Activated CD4-positive, alpha-beta memory T cell treated with anti-CD3 and anti-CD28 coated beads, Interleukin-2, amount 10 ng/mL, durations not matched to agents 7 days and 5 days (primary cell): ENCODE data around the gene SETBP1. TPM values are rescaled to one million over a fixed set of nuclear protein-coding genes. Genes with fewer than 3 reads are reported as not detected.

Experiments used
- CTCF ChIA-PET: fragments of 350-600 bp; sonication (Branson Sonifier 250); formaldehyde crosslinking; loops from one replicate; lab custom pipeline; 2021; ENCODE audit warnings: antibody characterized with exemption, inconsistent platforms; lab: Charles Lee
- POLR2A ChIA-PET: fragments of 350-600 bp; sonication (Branson Sonifier 250); formaldehyde crosslinking; loops from one replicate; lab custom pipeline; 2021; ENCODE audit warnings: antibody characterized with exemption; lab: Charles Lee
- DNase-seq: peaks from one replicate; pipeline ENCODE4 v3.0.0-alpha.2; 2020
- H3K27ac Mint-ChIP-seq: one replicate; pipeline ENCODE4 v1.8.0; 2021; ENCODE audit warnings: mild to moderate bottlenecking, mixed read lengths
- H3K27me3 Mint-ChIP-seq: one replicate; pipeline ENCODE4 v1.8.0; 2021; ENCODE audit warnings: mixed read lengths
- H3K36me3 Mint-ChIP-seq: one replicate; pipeline ENCODE4 v1.8.0; 2021; ENCODE audit warnings: low read depth, mixed read lengths
- H3K4me1 Mint-ChIP-seq: one replicate; pipeline ENCODE4 v1.8.0; 2021; ENCODE audit warnings: mixed read lengths
- H3K4me3 Mint-ChIP-seq: one replicate; pipeline ENCODE4 v1.8.0; 2021; ENCODE audit warnings: mild to moderate bottlenecking, mixed read lengths
- H3K9me3 Mint-ChIP-seq: one replicate; pipeline ENCODE4 v1.8.0; 2021; ENCODE audit warnings: mixed read lengths
- total RNA-seq, 2 experiments: library from RNA; stranded (reverse); gene quantifications; one replicate each; pipeline ENCODE4 v1.2.3, GENCODE V29; 2021

Gene SETBP1
- total RNA-seq, 2 experiments from 2014 or later: 15.8 to 18.2 TPM

DNA sequence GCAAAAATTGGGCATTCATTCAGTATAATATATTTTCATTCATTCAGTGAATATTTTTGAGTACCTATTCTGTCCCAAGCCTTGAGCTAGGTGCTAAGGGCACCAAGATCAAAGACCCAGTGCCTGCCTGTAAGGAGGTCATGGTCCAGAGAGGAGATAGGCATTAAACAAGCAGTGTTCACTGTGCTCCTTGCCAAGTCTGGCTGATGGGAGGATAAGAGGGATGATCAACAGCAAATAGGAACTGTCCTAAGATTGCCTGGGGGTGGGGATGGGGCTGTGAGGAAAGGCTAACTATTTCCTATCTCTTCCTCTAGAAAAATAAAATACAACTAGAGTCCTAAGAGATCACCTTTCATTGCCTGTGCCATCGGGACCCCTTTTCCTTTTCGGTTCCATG lies 60.4 kb downstream of the SETBP1 start:
- ChIA-PET POLR2A (no interaction called here), CTCF (interaction anchor here (0.7 kb wide), 1 partner anchor 65 kb away, joined by 3 read pairs; no protein-coding TSS in a partner anchor)
- H3K4me1 Mint-ChIP-seq: peaks cover 3% of the 10 kb centered on the region
- H3K27me3 Mint-ChIP-seq: peaks cover 40% of the 10 kb centered on the region
- H3K27ac Mint-ChIP-seq: no peak overlapping the region
- DNase-seq: no peak
- H3K9me3 Mint-ChIP-seq: no peaks in the 10 kb centered on the region
- peaks cover 19% of the 10 kb centered on the region for H3K36me3 Mint-ChIP-seq
- H3K4me3 Mint-ChIP-seq: no peak overlapping the region

GRCh38 chr18:44741511-44741910 lies 60.8 kb downstream of the SETBP1 start:
- Mint-ChIP-seq H3K4me1 (peaks cover 3% of the 10 kb centered on the region), H3K4me3 (no peak overlapping the region), H3K27ac (no peak overlapping the region), H3K9me3 (no peaks in the 10 kb centered on the region), H3K27me3 (peaks cover 41% of the 10 kb centered on the region), H3K36me3 (peaks cover 16% of the 10 kb centered on the region)
- ChIA-PET POLR2A (no interaction called here), CTCF (no interaction called here)
- DNase-seq: no peak

- Mint-ChIP-seq H3K9me3 (no peaks in the 10 kb centered on the region), H3K4me1 (peaks cover 3% of the 10 kb centered on the region), H3K36me3 (peaks cover 12% of the 10 kb centered on the region), H3K27me3 (peaks cover 39% of the 10 kb centered on the region), H3K4me3 (no peak overlapping the region), H3K27ac (no peak overlapping the region)
- ChIA-PET POLR2A (interaction anchor here (1.4 kb wide), 1 partner anchor 18 kb away, joined by 3 read pairs; no protein-coding TSS in a partner anchor), CTCF (no interaction called here)
- no peak for DNase-seq
Measured at GRCh38 chr18:44742126-44742525, 61.4 kb downstream of the SETBP1 start.

- no peak for DNase-seq
- CTCF ChIA-PET: no interaction called here
- H3K4me1 Mint-ChIP-seq: peaks cover 3% of the 10 kb centered on the region
- peaks cover 43% of the 10 kb centered on the region for H3K27me3 Mint-ChIP-seq
- no peak overlapping the region for H3K4me3 Mint-ChIP-seq
- no peaks in the 10 kb centered on the region for H3K9me3 Mint-ChIP-seq
- POLR2A ChIA-PET: interaction anchor here (0.7 to 1.4 kb wide), 2 partner anchors 17 to 64 kb away, joined by 3 read pairs; no protein-coding TSS in a partner anchor
- no peak overlapping the region for H3K27ac Mint-ChIP-seq
- peaks cover 14% of the 10 kb centered on the region for H3K36me3 Mint-ChIP-seq
Measured at GRCh38 chr18:44742718-44743311, 62.1 kb downstream of the SETBP1 start.

DNA sequence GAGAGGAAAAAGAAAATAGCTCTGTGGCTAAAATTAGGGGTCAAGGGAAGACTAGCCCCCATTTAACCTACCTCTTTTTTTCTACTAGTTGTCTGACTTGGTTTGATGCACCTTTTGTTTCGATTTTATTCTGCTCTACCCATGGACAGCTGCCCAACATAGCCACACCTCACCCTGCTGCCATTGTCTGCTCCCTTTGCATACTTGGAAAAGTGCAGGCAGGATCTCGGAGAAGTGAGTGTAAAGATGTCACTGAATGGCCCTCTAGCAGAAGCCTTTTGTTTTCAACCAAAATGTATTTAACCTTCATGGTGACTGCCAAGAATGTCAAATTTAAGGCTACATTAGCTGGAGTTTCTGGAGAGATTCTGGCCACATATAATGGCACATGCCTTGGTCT lies 62.9 kb downstream of the SETBP1 start:
- DNase-seq: no peak
- H3K36me3 Mint-ChIP-seq: peaks cover 11% of the 10 kb centered on the region
- H3K27me3 Mint-ChIP-seq: peaks cover 50% of the 10 kb centered on the region
- H3K9me3 Mint-ChIP-seq: no peaks in the 10 kb centered on the region
- no peak overlapping the region for H3K4me3 Mint-ChIP-seq
- H3K4me1 Mint-ChIP-seq: peaks cover 3% of the 10 kb centered on the region
- H3K27ac Mint-ChIP-seq: no peak overlapping the region
- ChIA-PET POLR2A (interaction anchor here (1.4 kb wide), 1 partner anchor 16 kb away, joined by 3 read pairs; no protein-coding TSS in a partner anchor), CTCF (no interaction called here)

GRCh38 chr18:44744161-44745121 lies 63.8 kb downstream of the SETBP1 start:
- Mint-ChIP-seq H3K36me3 (peaks cover 11% of the 10 kb centered on the region), H3K4me3 (no peak overlapping the region), H3K4me1 (peaks cover 3% of the 10 kb centered on the region), H3K27ac (no peak overlapping the region), H3K9me3 (no peaks in the 10 kb centered on the region), H3K27me3 (peaks cover 52% of the 10 kb centered on the region)
- no peak for DNase-seq
- ChIA-PET CTCF (interaction anchor here (0.6 kb wide), 1 partner anchor 15 kb away, joined by 3 read pairs; no protein-coding TSS in a partner anchor), POLR2A (interaction anchor here (0.7 kb wide), 1 partner anchor 90 kb away, joined by 3 read pairs; no protein-coding TSS in a partner anchor)

- no peak overlapping the region for H3K27ac Mint-ChIP-seq
- H3K36me3 Mint-ChIP-seq: peaks cover 15% of the 10 kb centered on the region
- H3K27me3 Mint-ChIP-seq: peaks cover 44% of the 10 kb centered on the region
- no peak for DNase-seq
- no peaks in the 10 kb centered on the region for H3K9me3 Mint-ChIP-seq
- ChIA-PET CTCF (no interaction called here), POLR2A (no interaction called here)
- peaks cover 7% of the 10 kb centered on the region for H3K4me1 Mint-ChIP-seq
- H3K4me3 Mint-ChIP-seq: no peak overlapping the region
Measured at GRCh38 chr18:44747157-44747556, 66.5 kb downstream of the SETBP1 start.

DNA sequence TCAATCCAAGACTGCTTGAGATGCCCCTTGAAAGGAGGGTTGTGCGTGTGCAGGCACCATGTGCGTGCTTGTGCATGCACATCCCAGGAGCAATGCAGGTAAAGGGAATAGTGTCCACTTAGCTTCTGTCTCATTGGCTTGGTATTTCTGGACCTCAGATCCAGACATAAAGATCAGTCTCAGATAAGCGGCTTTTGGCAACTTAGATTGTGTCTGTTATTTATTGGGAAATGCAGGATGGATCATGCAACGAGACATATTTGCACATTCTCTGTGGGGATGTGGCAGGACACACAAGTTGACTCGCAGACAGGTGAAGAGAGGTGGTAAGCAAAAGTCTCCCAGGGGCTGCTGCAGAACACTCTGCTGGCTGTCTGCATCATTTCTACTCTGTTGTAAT lies 67.9 kb downstream of the SETBP1 start:
- H3K4me1 Mint-ChIP-seq: peaks cover 5% of the 10 kb centered on the region
- no peak overlapping the region for H3K27ac Mint-ChIP-seq
- peaks cover 21% of the 10 kb centered on the region for H3K36me3 Mint-ChIP-seq
- peaks cover 38% of the 10 kb centered on the region for H3K27me3 Mint-ChIP-seq
- no peak for DNase-seq
- no peaks in the 10 kb centered on the region for H3K9me3 Mint-ChIP-seq
- H3K4me3 Mint-ChIP-seq: no peak overlapping the region
- ChIA-PET POLR2A (no interaction called here), CTCF (no interaction called here)

DNA sequence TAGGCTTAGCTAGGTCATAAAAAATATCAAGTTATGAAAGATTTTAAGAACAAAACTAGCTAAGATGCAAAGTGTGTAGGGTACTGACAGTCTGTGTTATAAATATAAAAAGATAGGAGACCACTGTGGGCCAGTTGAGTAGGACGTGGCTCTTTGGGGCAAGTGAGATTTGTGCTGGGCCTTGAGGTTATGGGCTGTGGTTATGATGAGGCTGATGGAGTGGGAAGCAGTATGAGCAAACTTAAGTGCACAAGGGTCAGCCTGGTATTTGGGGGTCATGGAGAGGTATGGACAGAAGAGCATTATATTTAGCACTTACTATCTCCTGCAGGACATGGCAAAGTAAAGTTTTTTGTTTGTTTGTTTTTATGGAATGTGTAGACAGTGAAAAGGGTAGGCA lies 70.1 kb downstream of the SETBP1 start:
- Mint-ChIP-seq H3K27me3 (peaks cover 34% of the 10 kb centered on the region), H3K4me3 (no peak overlapping the region), H3K4me1 (peaks cover 4% of the 10 kb centered on the region), H3K36me3 (peaks cover 18% of the 10 kb centered on the region), H3K9me3 (no peaks in the 10 kb centered on the region), H3K27ac (no peak overlapping the region)
- ChIA-PET POLR2A (interaction anchor here (1.1 kb wide), 1 partner anchor 67 kb away, joined by 3 read pairs; no protein-coding TSS in a partner anchor), CTCF (no interaction called here)
- no peak for DNase-seq

DNA sequence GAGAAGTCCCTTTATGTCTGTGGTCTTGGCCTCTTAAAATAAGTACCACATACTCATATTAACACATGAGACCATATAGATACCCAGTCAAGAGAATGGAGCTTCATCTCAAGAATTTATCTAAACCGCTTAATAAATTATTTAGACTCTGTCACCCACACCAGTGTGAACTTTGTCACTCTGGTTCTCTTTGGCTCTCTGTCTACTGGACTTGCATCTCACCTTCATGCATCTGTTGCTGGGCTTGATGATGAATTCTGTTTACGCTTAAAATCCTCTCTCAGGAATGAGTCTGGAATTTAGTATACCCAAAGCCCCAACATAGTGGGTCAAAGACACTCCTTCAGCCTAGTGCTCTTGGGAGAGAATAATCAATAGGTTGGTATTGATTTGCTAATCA lies 73.9 kb downstream of the SETBP1 start:
- Mint-ChIP-seq H3K9me3 (no peaks in the 10 kb centered on the region), H3K36me3 (peaks cover 21% of the 10 kb centered on the region), H3K27ac (no peak overlapping the region), H3K4me3 (no peak overlapping the region), H3K4me1 (peaks cover 18% of the 10 kb centered on the region), H3K27me3 (peaks cover 14% of the 10 kb centered on the region)
- DNase-seq: no peak
- POLR2A ChIA-PET: no interaction called here
- CTCF ChIA-PET: no interaction called here

GRCh38 chr18:44758861-44759631 lies 78.4 kb downstream of the SETBP1 start:
- DNase-seq: peak; percentile 37
- Mint-ChIP-seq H3K36me3 (peaks cover 20% of the 10 kb centered on the region), H3K27me3 (peaks cover 2% of the 10 kb centered on the region), H3K9me3 (peaks cover 2% of the 10 kb centered on the region), H3K27ac (peak overlapping the region; percentile 98), H3K4me1 (peaks cover 26% of the 10 kb centered on the region), H3K4me3 (peak overlapping the region; percentile 71)
- CTCF ChIA-PET: interaction anchor here (0.7 to 1.6 kb wide), 3 partner anchors 14 to 80 kb away, joined by 3 to 10 read pairs (median 4); no protein-coding TSS in a partner anchor
- POLR2A ChIA-PET: interaction anchor here (0.9 to 3.0 kb wide), 9 partner anchors 9 to 80 kb away, joined by 3 to 53 read pairs (median 4); partner anchors contain the start of gene SETBP1

DNA sequence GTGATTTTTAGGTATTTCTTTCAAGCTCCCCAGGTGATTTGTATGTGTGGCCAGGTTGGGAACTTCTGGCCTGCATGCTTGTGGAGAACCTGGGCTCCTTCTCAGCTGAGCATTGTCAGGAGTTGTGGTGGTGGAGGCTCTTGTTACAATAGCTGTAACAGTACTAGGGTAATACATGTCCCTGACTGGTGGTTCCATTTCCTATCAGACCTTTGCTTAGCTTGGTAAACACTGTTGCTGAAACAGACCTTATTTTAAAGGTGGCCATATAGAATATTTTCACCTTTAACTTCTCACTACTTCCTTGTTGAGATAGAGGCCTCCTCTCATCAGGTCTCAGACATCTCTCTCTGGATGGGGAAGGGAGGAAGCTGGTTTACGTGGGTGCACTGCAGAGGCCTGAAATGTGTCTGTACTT lies 79.2 kb downstream of the SETBP1 start:
- ChIA-PET POLR2A (interaction anchor here (0.8 to 3.0 kb wide), 10 partner anchors 9 to 81 kb away, joined by 3 to 53 read pairs (median 4); partner anchors contain the start of gene SETBP1), CTCF (interaction anchor here (0.7 to 1.6 kb wide), 2 partner anchors 15 to 81 kb away, joined by 3 to 10 read pairs; no protein-coding TSS in a partner anchor)
- peak overlapping the region; percentile 58 for H3K4me3 Mint-ChIP-seq
- H3K9me3 Mint-ChIP-seq: peaks cover 4% of the 10 kb centered on the region
- peaks cover 2% of the 10 kb centered on the region for H3K27me3 Mint-ChIP-seq
- H3K36me3 Mint-ChIP-seq: peaks cover 27% of the 10 kb centered on the region
- H3K27ac Mint-ChIP-seq: peak overlapping the region; percentile 98
- DNase-seq: peak; percentile 21
- H3K4me1 Mint-ChIP-seq: peaks cover 26% of the 10 kb centered on the region
